Esophagus squamous epithelium (tissue), 5 donors: ENCODE measurements around the gene CHD6. TPM values are rescaled to one million over a fixed set of nuclear protein-coding genes. Genes with fewer than 3 reads are reported as not detected.

Experiments used
- DNase-seq: peaks from one replicate; lab custom pipeline; 2025; lab: John Stamatoyannopoulos, UW
- H3K27ac ChIP-seq, 4 donors: fragments of 200-600 bp; sonication (generic); one replicate each; pipeline ENCODE4 v1.5.1; 2016 to 2019; ENCODE audit warnings: mild to moderate bottlenecking in 1 of 4
- H3K27me3 ChIP-seq, 4 donors: fragments of 200-600 bp; sonication (generic); 1 replicate in 3 of 4; 2 replicates in 1 of 4; pipeline versions ENCODE4 v1.5.1 to v1.6.0; 2017 to 2021; ENCODE audit warnings: antibody characterized with exemption in 1 of 4
- H3K36me3 ChIP-seq, 3 donors: fragments of 200-600 bp; sonication (generic); one replicate each; pipeline ENCODE4 v1.5.1; 2016 to 2019
- H3K4me1 ChIP-seq, 3 donors: fragments of 200-600 bp; sonication (generic); one replicate each; pipeline ENCODE4 v1.5.1; 2017 to 2019
- H3K4me3 ChIP-seq, 4 donors: fragments of 200-600 bp; sonication (generic); 1 replicate in 3 of 4; 2 replicates in 1 of 4; pipeline ENCODE4 v1.5.1; 2016 to 2019; ENCODE audit warnings: mild to moderate bottlenecking in 2 of 4, moderate library complexity in 1 of 4
- H3K9me3 ChIP-seq, 3 donors: fragments of 200-600 bp; sonication (generic); one replicate each; pipeline ENCODE4 v1.5.1; 2016 to 2019
- CTCF ChIP-seq, 6 experiments: fragments of 450-650 bp in 4 of 6; fragments of 200-600 bp in 2 of 6; sonication (generic) in 2 of 6; IDR thresholded peaks; one replicate each; pipeline ENCODE4 v1.5.1; 2016 to 2019; ENCODE audit warnings: antibody characterized with exemption in 6 of 6, mild to moderate bottlenecking in 4 of 6, moderate library complexity in 4 of 6
- POLR2A ChIP-seq, 4 donors: fragments of 450-650 bp; IDR thresholded peaks; one replicate each; pipeline ENCODE4 v1.6.1; 2017; ENCODE audit warnings: antibody characterized with exemption in 4 of 4, mild to moderate bottlenecking in 4 of 4, moderate library complexity in 3 of 4
- WGBS, 2 donors: methylation state at CpG; one replicate each; pipeline ENCODE4 v1.1.5; 2018; 5-methylcytosine and 5-hydroxymethylcytosine counted together
- intact Hi-C: fragments of 100-400 bp; cut with DNase I; formaldehyde crosslinking; loops from one replicate; pipeline ENCODE4 v1.15.0; 2022
- total RNA-seq, 4 donors: library from RNA; depleted of rRNA; stranded (reverse); fragments of >200 nt; gene quantifications; one replicate each; pipeline ENCODE4 v1.1.0, GENCODE V29; 2016
- donor health status: DM: yes; HTN: yes; CAD: no.

CHD6 gene
- total RNA-seq, 4 donors from 2014 or later: 11.8 to 29.9 (median 17.6) TPM

GRCh38 chr20:41392871-41393704, 225.1 kb downstream of the CHD6 start:
- no peak for DNase-seq

GRCh38 chr20:41392295-41392694, 225.9 kb downstream of the CHD6 start:
- TF ChIP-seq CTCF (IDR thresholded peaks at IDR 0.05) (no peak), POLR2A (IDR thresholded peaks at IDR 0.05) (no peak)
- Histone ChIP-seq H3K27ac (peak overlapping the region in 3 of 4 donors; percentile 2 to 50 (median 14)), H3K27me3 (no peaks in the 10 kb centered on the region), H3K4me3 (no peak overlapping the region), H3K4me1 (peaks cover 12 to 67% (median 35%) of the 10 kb centered on the region in 3 donors), H3K9me3 (no peaks in the 10 kb centered on the region), H3K36me3 (no peaks in the 10 kb centered on the region)
- 78 to 86% methylated on average over 1 of the region's 1 CpG for WGBS, 2 donors
- intact Hi-C loops: no loop called here
- no peak for DNase-seq

More at GRCh38 chr20:41392871-41393704, 225.1 kb downstream of the CHD6 start:
- Histone ChIP-seq H3K4me3 (no peak overlapping the region), H3K27me3 (no peaks in the 10 kb centered on the region), H3K9me3 (no peaks in the 10 kb centered on the region), H3K4me1 (peaks cover 14 to 67% (median 39%) of the 10 kb centered on the region in 3 donors), H3K27ac (peak overlapping the region in 3 of 4 donors; percentile 2 to 50 (median 34)), H3K36me3 (no peaks in the 10 kb centered on the region)
- TF ChIP-seq CTCF (IDR thresholded peaks at IDR 0.05) (no peak), POLR2A (IDR thresholded peaks at IDR 0.05) (no peak)
- intact Hi-C loops: no loop called here
- 38 to 40% methylated on average over 8 of the region's 12 CpGs for WGBS, 2 donors

GRCh38 chr20:41391587-41392001, 226.6 kb downstream of the CHD6 start:
- intact Hi-C loops: no loop called here
- no peak for DNase-seq
- 56 to 68% methylated on average over 10 of the region's 10 CpGs for WGBS, 2 donors
- Histone ChIP-seq H3K9me3 (no peaks in the 10 kb centered on the region), H3K4me1 (peaks cover 12 to 69% (median 35%) of the 10 kb centered on the region in 3 donors), H3K27ac (peak overlapping the region in 2 of 4 donors; percentile 14 to 50), H3K4me3 (no peak overlapping the region), H3K27me3 (no peaks in the 10 kb centered on the region), H3K36me3 (no peaks in the 10 kb centered on the region)
- TF ChIP-seq POLR2A (IDR thresholded peaks at IDR 0.05) (no peak), CTCF (IDR thresholded peaks at IDR 0.05) (no peak)

DNA sequence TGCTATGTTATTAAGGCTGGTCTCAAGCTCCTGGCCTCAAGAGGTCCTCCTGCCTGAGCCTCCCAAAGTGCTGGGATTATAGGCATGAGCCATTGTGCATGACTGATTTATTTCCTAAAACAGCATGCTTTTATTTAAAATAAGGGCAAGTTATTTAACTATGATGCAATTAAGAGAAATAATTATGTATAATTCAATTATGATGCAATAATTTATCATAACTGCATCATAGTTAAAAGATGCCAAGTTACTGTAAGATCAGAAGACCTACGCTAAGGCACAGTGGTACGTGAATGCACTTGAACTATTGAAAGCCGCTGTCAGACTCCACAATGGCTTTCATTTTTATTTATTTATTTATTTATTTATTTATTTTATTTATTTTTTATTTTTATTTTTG, 227.3 kb downstream of the CHD6 start:
- Histone ChIP-seq H3K4me1 (peaks cover 12 to 65% (median 29%) of the 10 kb centered on the region in 3 donors), H3K9me3 (no peaks in the 10 kb centered on the region), H3K4me3 (no peak overlapping the region), H3K27me3 (no peaks in the 10 kb centered on the region), H3K36me3 (no peaks in the 10 kb centered on the region), H3K27ac (no peak overlapping the region)
- TF ChIP-seq CTCF (IDR thresholded peaks at IDR 0.05) (no peak), POLR2A (IDR thresholded peaks at IDR 0.05) (no peak)
- WGBS, 2 donors: 89 to 90% methylated on average over 3 of the region's 3 CpGs
- intact Hi-C loops: no loop called here
- no peak for DNase-seq

GRCh38 chr20:41387444-41387851, 230.7 kb downstream of the CHD6 start:
- Histone ChIP-seq H3K36me3 (no peaks in the 10 kb centered on the region), H3K4me3 (no peak overlapping the region), H3K27me3 (no peaks in the 10 kb centered on the region), H3K4me1 (peaks cover 5 to 31% (median 8%) of the 10 kb centered on the region in 3 donors), H3K9me3 (no peaks in the 10 kb centered on the region), H3K27ac (no peak overlapping the region)
- intact Hi-C loops: no loop called here
- DNase-seq: no peak
- WGBS, 2 donors: 33 to 71% methylated on average over 4 to 8 of the region's 9 CpGs
- TF ChIP-seq POLR2A (IDR thresholded peaks at IDR 0.05): no peak
- TF ChIP-seq CTCF (IDR thresholded peaks at IDR 0.05): no peak
